Activated CD8-positive, alpha-beta T cell treated with anti-CD3 and anti-CD28 coated beads for 36 hours (primary cell): ENCODE data around the gene TUBA4A. TPM values are rescaled to one million over a fixed set of nuclear protein-coding genes. Genes with fewer than 3 reads are reported as not detected.

Experiments
- ATAC-seq: fragments of 200-7000 bp; cut with Tn5 transposase; one replicate; pipeline ENCODE4 v1.10.0; 2021; ENCODE audit warnings: mild to moderate bottlenecking, moderate library complexity
- CTCF ChIA-PET: fragments of 350-600 bp; sonication (Branson Sonifier 250); formaldehyde crosslinking; loops from one replicate; lab custom pipeline; 2021; ENCODE audit warnings: antibody characterized with exemption; lab: Charles Lee
- POLR2A ChIA-PET: fragments of 350-600 bp; sonication (Branson Sonifier 250); formaldehyde crosslinking; loops from one replicate; lab custom pipeline; 2021; ENCODE audit warnings: antibody characterized with exemption; lab: Charles Lee
- DNase-seq: peaks from one replicate; pipeline ENCODE4 v3.0.0-alpha.2; 2020
- H3K27ac Mint-ChIP-seq: one replicate; pipeline ENCODE4 v1.8.0; 2021; ENCODE audit warnings: mild to moderate bottlenecking, mixed read lengths
- H3K27me3 Mint-ChIP-seq: one replicate; pipeline ENCODE4 v1.8.0; 2021; ENCODE audit warnings: mixed read lengths
- H3K36me3 Mint-ChIP-seq: one replicate; pipeline ENCODE4 v1.8.0; 2021; ENCODE audit warnings: low read depth, mixed read lengths
- H3K4me1 Mint-ChIP-seq: one replicate; pipeline ENCODE4 v1.8.0; 2021; ENCODE audit warnings: low read depth, mixed read lengths
- H3K4me3 Mint-ChIP-seq: one replicate; pipeline ENCODE4 v1.8.0; 2021; ENCODE audit warnings: mild to moderate bottlenecking, moderate library complexity, mixed read lengths
- H3K9me3 Mint-ChIP-seq: one replicate; pipeline ENCODE4 v1.8.0; 2021; ENCODE audit warnings: mixed read lengths
- intact Hi-C: fragments of 100-400 bp; cut with micrococcal nuclease; formaldehyde crosslinking; loops from one replicate; pipeline ENCODE4 v1.10.0; 2022
- total RNA-seq, 2 experiments: library from RNA; stranded (reverse); gene quantifications; one replicate each; pipeline ENCODE4 v1.2.3, GENCODE V29; 2021
- TF ChIP-seq, protein P1 (sequence below): fragments of 200-600 bp; IDR thresholded peaks from one replicate; pipeline ENCODE4 v1.8.0; 2022; ENCODE audit warnings: antibody characterized with exemption, mild to moderate bottlenecking

TUBA4A gene
- total RNA-seq, 2 experiments from 2014 or later: 226 TPM

DNA sequence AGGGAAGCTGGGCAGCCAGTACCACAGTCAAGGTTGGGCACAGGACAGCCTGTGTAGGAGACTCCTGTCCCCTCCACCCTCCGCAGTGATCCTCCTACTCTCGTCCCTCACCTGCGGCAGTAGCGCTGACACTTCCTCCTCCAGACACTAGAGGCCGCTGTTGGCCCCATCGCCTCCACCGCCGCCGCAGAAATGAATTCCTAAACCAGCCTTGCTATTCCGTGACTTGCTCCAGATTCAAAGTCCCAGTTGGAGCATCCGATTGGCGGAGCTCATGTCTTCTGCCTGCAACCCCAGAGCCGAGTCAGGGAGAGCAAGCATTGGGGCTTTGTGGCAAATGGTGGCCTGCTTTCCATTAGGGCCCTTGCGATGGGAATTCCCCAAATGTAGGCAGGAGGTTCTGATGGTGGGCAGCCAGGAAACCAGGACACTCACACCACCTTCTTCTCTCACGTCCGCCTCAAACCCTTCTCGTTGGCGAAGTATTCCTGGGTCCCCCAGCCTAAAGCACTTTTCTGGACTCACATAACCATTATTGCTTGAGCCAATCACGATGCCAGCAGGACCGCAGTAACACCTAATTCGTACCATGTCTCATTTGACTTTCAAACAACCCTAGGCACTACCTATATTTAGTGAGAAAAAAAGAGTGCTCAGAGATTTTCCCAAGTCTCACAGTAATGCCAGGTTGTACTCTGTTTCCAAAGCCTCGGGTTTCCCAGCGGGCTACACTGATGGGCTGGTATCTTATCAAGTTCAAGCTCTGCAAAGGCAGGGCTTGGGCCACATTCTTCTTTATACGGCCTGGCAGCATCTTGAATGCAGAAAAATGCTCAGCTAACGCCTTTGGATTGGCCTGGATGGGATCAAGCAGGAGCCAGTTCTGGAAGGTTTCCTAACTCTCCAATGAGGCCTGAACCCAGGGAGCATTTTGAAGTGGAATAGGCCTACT lies 24.3 kb upstream of the TUBA4A start:
- Mint-ChIP-seq H3K27me3 (no peaks in the 10 kb centered on the region), H3K27ac (peak overlapping the region; percentile 95), H3K4me1 (peaks cover 44% of the 10 kb centered on the region), H3K36me3 (peaks cover 27% of the 10 kb centered on the region), H3K4me3 (peak overlapping the region; percentile 80), H3K9me3 (no peaks in the 10 kb centered on the region)
- ATAC-seq (peak; percentile 11), DNase-seq (peak; percentile 80)
- TF ChIP-seq, protein P1, sequence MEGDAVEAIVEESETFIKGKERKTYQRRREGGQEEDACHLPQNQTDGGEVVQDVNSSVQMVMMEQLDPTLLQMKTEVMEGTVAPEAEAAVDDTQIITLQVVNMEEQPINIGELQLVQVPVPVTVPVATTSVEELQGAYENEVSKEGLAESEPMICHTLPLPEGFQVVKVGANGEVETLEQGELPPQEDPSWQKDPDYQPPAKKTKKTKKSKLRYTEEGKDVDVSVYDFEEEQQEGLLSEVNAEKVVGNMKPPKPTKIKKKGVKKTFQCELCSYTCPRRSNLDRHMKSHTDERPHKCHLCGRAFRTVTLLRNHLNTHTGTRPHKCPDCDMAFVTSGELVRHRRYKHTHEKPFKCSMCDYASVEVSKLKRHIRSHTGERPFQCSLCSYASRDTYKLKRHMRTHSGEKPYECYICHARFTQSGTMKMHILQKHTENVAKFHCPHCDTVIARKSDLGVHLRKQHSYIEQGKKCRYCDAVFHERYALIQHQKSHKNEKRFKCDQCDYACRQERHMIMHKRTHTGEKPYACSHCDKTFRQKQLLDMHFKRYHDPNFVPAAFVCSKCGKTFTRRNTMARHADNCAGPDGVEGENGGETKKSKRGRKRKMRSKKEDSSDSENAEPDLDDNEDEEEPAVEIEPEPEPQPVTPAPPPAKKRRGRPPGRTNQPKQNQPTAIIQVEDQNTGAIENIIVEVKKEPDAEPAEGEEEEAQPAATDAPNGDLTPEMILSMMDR: peak; percentile 100
- ChIA-PET CTCF (interaction anchor here (0.7 to 15.5 kb wide), 26 partner anchors 9 to 121 kb away, joined by 3 to 336 read pairs (median 5); partner anchors contain the start of genes ABCB6, ANKZF1, ATG9A and CNPPD1), POLR2A (interaction anchor here (0.7 to 5.9 kb wide), 13 partner anchors 16 to 72 kb away, joined by 3 to 63 read pairs (median 3); partner anchors contain the start of genes ABCB6, ANKZF1, ATG9A and GLB1L)
- intact Hi-C loops: loop anchor here (2.0 kb wide), 2 partner anchors 17 to 23 kb away; no protein-coding TSS in a partner anchor

DNA sequence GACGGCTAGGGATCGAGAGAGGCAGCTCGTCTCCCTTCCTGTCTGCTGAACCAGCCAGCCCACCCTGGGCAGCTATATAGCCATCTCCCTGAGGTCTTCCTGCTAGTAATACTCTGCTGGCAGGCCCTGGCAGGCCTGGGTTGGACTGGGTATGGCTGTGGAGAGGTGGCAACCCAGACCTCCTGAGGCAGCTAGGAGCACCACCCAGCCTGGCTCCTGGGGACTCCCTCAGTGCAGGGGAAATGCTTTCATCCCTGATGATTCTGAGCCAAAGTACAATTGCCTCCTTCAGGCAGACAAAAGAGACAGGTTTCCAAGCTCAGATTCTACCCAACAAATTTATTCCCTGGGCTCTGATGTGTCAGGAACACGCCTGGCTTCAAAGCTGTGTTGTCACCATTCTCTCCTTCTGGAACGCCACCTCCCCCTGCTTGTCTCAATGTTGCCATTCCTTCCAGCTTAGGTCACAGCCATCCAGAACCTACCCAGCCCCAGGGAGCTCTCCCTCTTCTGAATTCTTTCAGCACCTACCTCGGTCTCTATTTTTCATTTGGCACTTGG lies 20.7 kb upstream of the TUBA4A start:
- TF ChIP-seq, protein P1: no peak
- POLR2A ChIA-PET: interaction anchor here (1.1 to 1.3 kb wide), 2 partner anchors 19 to 57 kb away, joined by 3 read pairs; no protein-coding TSS in a partner anchor
- no peak for ATAC-seq
- Mint-ChIP-seq H3K36me3 (no peaks in the 10 kb centered on the region), H3K27me3 (no peaks in the 10 kb centered on the region), H3K4me3 (no peak overlapping the region), H3K27ac (no peak overlapping the region), H3K9me3 (no peaks in the 10 kb centered on the region), H3K4me1 (peaks cover 21% of the 10 kb centered on the region)
- DNase-seq: no peak
- intact Hi-C loops: no loop called here
- CTCF ChIA-PET: interaction anchor here (0.8 to 15.5 kb wide), 3 partner anchors 19 to 24 kb away, joined by 3 to 336 read pairs (median 3); no protein-coding TSS in a partner anchor

DNA sequence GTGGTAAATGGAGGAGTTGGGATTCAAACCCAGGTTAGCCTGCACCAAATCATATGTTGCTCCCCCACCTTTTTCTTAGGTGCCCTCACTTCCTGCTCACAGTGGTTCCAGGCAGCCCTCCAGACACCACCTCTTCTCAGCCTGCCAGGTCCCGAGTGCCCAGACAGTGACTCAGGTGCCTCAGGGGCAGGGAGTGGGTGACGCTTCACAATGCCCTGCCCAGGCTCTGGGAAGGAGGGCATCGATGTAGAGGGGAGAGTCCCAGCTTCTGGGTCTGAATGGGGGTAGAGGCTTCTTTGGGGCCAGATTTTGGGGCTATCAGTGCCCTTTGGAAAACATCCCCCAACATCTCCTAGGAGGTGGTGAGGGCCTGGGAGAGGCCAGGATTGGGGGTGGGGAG lies 20.2 kb upstream of the TUBA4A start:
- CTCF ChIA-PET: interaction anchor here (0.8 to 15.5 kb wide), 3 partner anchors 18 to 24 kb away, joined by 3 to 336 read pairs (median 3); no protein-coding TSS in a partner anchor
- H3K9me3 Mint-ChIP-seq: no peaks in the 10 kb centered on the region
- POLR2A ChIA-PET: interaction anchor here (1.1 to 1.3 kb wide), 2 partner anchors 19 to 56 kb away, joined by 3 read pairs; no protein-coding TSS in a partner anchor
- intact Hi-C loops: no loop called here
- no peak overlapping the region for H3K27ac Mint-ChIP-seq
- TF ChIP-seq, protein P1: no peak
- H3K27me3 Mint-ChIP-seq: no peaks in the 10 kb centered on the region
- H3K36me3 Mint-ChIP-seq: no peaks in the 10 kb centered on the region
- DNase-seq (no peak), ATAC-seq (no peak)
- peaks cover 20% of the 10 kb centered on the region for H3K4me1 Mint-ChIP-seq
- H3K4me3 Mint-ChIP-seq: no peak overlapping the region

DNA sequence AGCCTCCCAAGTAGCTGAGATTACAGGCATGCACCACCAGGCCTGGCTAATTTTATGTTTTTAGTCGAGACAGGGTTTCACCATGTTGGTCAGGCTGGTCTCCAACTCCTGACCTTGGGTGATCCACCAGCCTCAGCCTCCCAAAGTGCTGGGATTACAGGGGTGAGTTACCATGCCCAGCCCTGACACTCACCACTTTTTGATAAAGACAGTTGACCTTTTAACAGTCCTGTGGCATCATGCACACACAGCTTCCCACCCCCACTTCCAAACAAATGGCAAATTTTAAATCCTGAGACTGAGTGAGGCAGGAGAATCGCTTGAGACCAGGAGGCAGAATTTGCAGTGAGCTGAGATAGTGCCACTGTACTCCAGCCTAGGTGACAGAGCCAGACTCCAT lies 19.3 kb upstream of the TUBA4A start:
- H3K36me3 Mint-ChIP-seq: no peaks in the 10 kb centered on the region
- ChIA-PET POLR2A (interaction anchor here (1.3 kb wide), 1 partner anchor 55 kb away, joined by 3 read pairs; no protein-coding TSS in a partner anchor), CTCF (interaction anchor here (15.5 kb wide), 1 partner anchor 24 kb away, joined by 336 read pairs; no protein-coding TSS in a partner anchor)
- no peak overlapping the region for H3K27ac Mint-ChIP-seq
- no peak overlapping the region for H3K4me3 Mint-ChIP-seq
- TF ChIP-seq, protein P1: no peak
- no peaks in the 10 kb centered on the region for H3K27me3 Mint-ChIP-seq
- intact Hi-C loops: no loop called here
- H3K9me3 Mint-ChIP-seq: no peaks in the 10 kb centered on the region
- ATAC-seq (no peak), DNase-seq (no peak)
- peaks cover 11% of the 10 kb centered on the region for H3K4me1 Mint-ChIP-seq
